ENCODE measurements around the gene GNB3. TPM values are rescaled to one million over a fixed set of nuclear protein-coding genes. Genes with fewer than 3 reads are reported as not detected.

Gene GNB3
- total and polyA plus RNA-seq, 9 of the 15 experiments (the other 6 are each of a cell fraction or from before 2014, with no cell fraction given): 1.4 to 5.8 (median 2.0) TPM

GRCh38 chr12:6851921-6852650, 11.4 kb downstream of the GNB3 start, which contains the start of gene USP5 (continued):
- TF ChIP-seq, protein P1, sequence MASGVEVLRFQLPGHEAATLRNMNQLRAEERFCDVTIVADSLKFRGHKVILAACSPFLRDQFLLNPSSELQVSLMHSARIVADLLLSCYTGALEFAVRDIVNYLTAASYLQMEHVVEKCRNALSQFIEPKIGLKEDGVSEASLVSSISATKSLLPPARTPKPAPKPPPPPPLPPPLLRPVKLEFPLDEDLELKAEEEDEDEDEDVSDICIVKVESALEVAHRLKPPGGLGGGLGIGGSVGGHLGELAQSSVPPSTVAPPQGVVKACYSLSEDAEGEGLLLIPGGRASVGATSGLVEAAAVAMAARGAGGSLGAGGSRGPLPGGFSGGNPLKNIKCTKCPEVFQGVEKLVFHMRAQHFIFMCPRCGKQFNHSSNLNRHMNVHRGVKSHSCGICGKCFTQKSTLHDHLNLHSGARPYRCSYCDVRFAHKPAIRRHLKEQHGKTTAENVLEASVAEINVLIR (CRISPR knock-in tag; IDR thresholded peaks at IDR 0.05): peak; percentile 82
- peak; percentile 42; the same call in 1 of the 2 replicates for TF ChIP-seq ELF4 (CRISPR knock-in tag; IDR thresholded peaks at IDR 0.05)
- TF ChIP-seq IRF9 (tag; IDR thresholded peaks at IDR 0.05): peak; percentile 70
- peak; percentile 86 for TF ChIP-seq SMAD4 (CRISPR knock-in tag; conservative IDR thresholded peaks at IDR 0.05)
- TF ChIP-seq GABPB1 (CRISPR knock-in tag; IDR thresholded peaks at IDR 0.05): peak; percentile 99
- peak; percentile 33; the same call in 1 of the 2 replicates for TF ChIP-seq TAF7 (tag; IDR thresholded peaks at IDR 0.05)
- no peak for TF ChIP-seq RBM34 (IDR thresholded peaks at IDR 0.05; ENCODE audit: borderline replicate concordance, insufficient read depth, low read length)
- TF ChIP-seq PTBP1 (IDR thresholded peaks at IDR 0.05; ENCODE audit: low read depth, low read length): no peak
- TF ChIP-seq C11orf30 (IDR thresholded peaks at IDR 0.05; ENCODE audit: low read depth): peak; percentile 70
- TF ChIP-seq, protein P2, sequence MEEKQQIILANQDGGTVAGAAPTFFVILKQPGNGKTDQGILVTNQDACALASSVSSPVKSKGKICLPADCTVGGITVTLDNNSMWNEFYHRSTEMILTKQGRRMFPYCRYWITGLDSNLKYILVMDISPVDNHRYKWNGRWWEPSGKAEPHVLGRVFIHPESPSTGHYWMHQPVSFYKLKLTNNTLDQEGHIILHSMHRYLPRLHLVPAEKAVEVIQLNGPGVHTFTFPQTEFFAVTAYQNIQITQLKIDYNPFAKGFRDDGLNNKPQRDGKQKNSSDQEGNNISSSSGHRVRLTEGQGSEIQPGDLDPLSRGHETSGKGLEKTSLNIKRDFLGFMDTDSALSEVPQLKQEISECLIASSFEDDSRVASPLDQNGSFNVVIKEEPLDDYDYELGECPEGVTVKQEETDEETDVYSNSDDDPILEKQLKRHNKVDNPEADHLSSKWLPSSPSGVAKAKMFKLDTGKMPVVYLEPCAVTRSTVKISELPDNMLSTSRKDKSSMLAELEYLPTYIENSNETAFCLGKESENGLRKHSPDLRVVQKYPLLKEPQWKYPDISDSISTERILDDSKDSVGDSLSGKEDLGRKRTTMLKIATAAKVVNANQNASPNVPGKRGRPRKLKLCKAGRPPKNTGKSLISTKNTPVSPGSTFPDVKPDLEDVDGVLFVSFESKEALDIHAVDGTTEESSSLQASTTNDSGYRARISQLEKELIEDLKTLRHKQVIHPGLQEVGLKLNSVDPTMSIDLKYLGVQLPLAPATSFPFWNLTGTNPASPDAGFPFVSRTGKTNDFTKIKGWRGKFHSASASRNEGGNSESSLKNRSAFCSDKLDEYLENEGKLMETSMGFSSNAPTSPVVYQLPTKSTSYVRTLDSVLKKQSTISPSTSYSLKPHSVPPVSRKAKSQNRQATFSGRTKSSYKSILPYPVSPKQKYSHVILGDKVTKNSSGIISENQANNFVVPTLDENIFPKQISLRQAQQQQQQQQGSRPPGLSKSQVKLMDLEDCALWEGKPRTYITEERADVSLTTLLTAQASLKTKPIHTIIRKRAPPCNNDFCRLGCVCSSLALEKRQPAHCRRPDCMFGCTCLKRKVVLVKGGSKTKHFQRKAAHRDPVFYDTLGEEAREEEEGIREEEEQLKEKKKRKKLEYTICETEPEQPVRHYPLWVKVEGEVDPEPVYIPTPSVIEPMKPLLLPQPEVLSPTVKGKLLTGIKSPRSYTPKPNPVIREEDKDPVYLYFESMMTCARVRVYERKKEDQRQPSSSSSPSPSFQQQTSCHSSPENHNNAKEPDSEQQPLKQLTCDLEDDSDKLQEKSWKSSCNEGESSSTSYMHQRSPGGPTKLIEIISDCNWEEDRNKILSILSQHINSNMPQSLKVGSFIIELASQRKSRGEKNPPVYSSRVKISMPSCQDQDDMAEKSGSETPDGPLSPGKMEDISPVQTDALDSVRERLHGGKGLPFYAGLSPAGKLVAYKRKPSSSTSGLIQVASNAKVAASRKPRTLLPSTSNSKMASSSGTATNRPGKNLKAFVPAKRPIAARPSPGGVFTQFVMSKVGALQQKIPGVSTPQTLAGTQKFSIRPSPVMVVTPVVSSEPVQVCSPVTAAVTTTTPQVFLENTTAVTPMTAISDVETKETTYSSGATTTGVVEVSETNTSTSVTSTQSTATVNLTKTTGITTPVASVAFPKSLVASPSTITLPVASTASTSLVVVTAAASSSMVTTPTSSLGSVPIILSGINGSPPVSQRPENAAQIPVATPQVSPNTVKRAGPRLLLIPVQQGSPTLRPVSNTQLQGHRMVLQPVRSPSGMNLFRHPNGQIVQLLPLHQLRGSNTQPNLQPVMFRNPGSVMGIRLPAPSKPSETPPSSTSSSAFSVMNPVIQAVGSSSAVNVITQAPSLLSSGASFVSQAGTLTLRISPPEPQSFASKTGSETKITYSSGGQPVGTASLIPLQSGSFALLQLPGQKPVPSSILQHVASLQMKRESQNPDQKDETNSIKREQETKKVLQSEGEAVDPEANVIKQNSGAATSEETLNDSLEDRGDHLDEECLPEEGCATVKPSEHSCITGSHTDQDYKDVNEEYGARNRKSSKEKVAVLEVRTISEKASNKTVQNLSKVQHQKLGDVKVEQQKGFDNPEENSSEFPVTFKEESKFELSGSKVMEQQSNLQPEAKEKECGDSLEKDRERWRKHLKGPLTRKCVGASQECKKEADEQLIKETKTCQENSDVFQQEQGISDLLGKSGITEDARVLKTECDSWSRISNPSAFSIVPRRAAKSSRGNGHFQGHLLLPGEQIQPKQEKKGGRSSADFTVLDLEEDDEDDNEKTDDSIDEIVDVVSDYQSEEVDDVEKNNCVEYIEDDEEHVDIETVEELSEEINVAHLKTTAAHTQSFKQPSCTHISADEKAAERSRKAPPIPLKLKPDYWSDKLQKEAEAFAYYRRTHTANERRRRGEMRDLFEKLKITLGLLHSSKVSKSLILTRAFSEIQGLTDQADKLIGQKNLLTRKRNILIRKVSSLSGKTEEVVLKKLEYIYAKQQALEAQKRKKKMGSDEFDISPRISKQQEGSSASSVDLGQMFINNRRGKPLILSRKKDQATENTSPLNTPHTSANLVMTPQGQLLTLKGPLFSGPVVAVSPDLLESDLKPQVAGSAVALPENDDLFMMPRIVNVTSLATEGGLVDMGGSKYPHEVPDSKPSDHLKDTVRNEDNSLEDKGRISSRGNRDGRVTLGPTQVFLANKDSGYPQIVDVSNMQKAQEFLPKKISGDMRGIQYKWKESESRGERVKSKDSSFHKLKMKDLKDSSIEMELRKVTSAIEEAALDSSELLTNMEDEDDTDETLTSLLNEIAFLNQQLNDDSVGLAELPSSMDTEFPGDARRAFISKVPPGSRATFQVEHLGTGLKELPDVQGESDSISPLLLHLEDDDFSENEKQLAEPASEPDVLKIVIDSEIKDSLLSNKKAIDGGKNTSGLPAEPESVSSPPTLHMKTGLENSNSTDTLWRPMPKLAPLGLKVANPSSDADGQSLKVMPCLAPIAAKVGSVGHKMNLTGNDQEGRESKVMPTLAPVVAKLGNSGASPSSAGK (IDR thresholded peaks at IDR 0.05): peak; percentile 27; the same call in 1 of the 2 replicates
- TF ChIP-seq FOXP1 (CRISPR knock-in tag; IDR thresholded peaks at IDR 0.05): 0 out of 2 replicates have a peak, but pooled peaks have one; percentile 17

Data from K562 (cell line).